HL-60 (cell line): Measurements from ENCODE around the gene MT1X.

Source experiments
- DNase-seq, 2 experiments: peaks; one replicate each; pipeline ENCODE4 v3.0.0-alpha.2; 2010 to 2020; ENCODE audit warnings: low read depth in 1 of 2, low spot score in 1 of 2
- H3K27ac ChIP-seq: fragments of 250-450 bp; sonication (Bioruptor Pico); replicated peaks from 2 replicates; pipeline ENCODE4 v1.5.1; 2020; ENCODE audit warnings: mild to moderate bottlenecking, moderate library complexity
- H3K27me3 ChIP-seq: fragments of 250-450 bp; sonication (Bioruptor Pico); 2 replicates; pipeline ENCODE4 v1.5.1; 2021; ENCODE audit warnings: mild to moderate bottlenecking, moderate library complexity; ENCODE audit not compliant: insufficient read depth, poor library complexity, severe bottlenecking
- H3K4me3 ChIP-seq: replicated peaks from 2 replicates; pipeline ENCODE4 v1.5.1; 2011; ENCODE audit warnings: mild to moderate bottlenecking, control low read depth, low read length; ENCODE audit not compliant: insufficient read depth
- GABPA ChIP-seq: IDR thresholded peaks from 2 replicates; pipeline ENCODE4 v1.6.1; 2012; ENCODE audit warnings: low read depth
- POLR2AphosphoS5 ChIP-seq: IDR thresholded peaks from 2 replicates; pipeline ENCODE4 v1.6.1; 2012; ENCODE audit warnings: low read depth
- SPI1 ChIP-seq: IDR thresholded peaks from 2 replicates; pipeline ENCODE4 v1.6.1; 2012; ENCODE audit warnings: low read depth, mild to moderate bottlenecking, borderline replicate concordance
- TF ChIP-seq, protein P1 (sequence below): IDR thresholded peaks from 2 replicates; pipeline ENCODE4 v1.6.1; 2012; ENCODE audit warnings: low read depth; ENCODE audit not compliant: insufficient replicate concordance
- TF ChIP-seq, protein P2 (sequence below): IDR thresholded peaks from one replicate; pipeline ENCODE4 v1.5.1; 2011; ENCODE audit warnings: low read length, control low read depth, inconsistent platforms; ENCODE audit not compliant: insufficient read depth

Gene MT1X

DNA sequence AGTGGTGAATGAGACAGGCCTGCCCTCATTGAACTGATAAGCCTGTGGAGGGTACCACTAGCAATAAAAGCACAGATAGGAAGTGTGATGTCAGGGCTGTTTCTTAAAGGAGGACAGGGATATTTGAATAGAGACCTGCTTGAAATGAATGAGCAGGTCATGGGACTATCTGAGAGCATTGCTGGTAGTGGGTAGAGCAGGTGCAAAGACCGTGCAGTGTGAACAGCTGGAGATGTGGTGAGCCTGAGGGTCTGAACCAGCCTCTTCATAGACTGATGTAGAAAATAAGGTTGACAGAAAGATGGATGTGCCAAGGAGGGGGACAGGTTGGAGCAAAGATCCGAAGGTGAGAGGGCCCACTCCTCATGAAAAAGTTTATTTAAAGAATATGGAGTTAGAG, 50.1 kb downstream of the MT1X start:
- Histone ChIP-seq H3K27ac (no peak overlapping the region), H3K4me3 (no peak overlapping the region), H3K27me3 (no peaks in the 10 kb centered on the region)
- TF ChIP-seq, protein P1, sequence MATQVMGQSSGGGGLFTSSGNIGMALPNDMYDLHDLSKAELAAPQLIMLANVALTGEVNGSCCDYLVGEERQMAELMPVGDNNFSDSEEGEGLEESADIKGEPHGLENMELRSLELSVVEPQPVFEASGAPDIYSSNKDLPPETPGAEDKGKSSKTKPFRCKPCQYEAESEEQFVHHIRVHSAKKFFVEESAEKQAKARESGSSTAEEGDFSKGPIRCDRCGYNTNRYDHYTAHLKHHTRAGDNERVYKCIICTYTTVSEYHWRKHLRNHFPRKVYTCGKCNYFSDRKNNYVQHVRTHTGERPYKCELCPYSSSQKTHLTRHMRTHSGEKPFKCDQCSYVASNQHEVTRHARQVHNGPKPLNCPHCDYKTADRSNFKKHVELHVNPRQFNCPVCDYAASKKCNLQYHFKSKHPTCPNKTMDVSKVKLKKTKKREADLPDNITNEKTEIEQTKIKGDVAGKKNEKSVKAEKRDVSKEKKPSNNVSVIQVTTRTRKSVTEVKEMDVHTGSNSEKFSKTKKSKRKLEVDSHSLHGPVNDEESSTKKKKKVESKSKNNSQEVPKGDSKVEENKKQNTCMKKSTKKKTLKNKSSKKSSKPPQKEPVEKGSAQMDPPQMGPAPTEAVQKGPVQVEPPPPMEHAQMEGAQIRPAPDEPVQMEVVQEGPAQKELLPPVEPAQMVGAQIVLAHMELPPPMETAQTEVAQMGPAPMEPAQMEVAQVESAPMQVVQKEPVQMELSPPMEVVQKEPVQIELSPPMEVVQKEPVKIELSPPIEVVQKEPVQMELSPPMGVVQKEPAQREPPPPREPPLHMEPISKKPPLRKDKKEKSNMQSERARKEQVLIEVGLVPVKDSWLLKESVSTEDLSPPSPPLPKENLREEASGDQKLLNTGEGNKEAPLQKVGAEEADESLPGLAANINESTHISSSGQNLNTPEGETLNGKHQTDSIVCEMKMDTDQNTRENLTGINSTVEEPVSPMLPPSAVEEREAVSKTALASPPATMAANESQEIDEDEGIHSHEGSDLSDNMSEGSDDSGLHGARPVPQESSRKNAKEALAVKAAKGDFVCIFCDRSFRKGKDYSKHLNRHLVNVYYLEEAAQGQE = no peak
- TF ChIP-seq, protein P2, sequence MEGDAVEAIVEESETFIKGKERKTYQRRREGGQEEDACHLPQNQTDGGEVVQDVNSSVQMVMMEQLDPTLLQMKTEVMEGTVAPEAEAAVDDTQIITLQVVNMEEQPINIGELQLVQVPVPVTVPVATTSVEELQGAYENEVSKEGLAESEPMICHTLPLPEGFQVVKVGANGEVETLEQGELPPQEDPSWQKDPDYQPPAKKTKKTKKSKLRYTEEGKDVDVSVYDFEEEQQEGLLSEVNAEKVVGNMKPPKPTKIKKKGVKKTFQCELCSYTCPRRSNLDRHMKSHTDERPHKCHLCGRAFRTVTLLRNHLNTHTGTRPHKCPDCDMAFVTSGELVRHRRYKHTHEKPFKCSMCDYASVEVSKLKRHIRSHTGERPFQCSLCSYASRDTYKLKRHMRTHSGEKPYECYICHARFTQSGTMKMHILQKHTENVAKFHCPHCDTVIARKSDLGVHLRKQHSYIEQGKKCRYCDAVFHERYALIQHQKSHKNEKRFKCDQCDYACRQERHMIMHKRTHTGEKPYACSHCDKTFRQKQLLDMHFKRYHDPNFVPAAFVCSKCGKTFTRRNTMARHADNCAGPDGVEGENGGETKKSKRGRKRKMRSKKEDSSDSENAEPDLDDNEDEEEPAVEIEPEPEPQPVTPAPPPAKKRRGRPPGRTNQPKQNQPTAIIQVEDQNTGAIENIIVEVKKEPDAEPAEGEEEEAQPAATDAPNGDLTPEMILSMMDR = no peak
- no peak for TF ChIP-seq SPI1
- no peak for TF ChIP-seq GABPA
- no peak for TF ChIP-seq POLR2AphosphoS5
- DNase-seq = no peak

GRCh38 chr16:56732832-56733231, 50.6 kb downstream of the MT1X start:
- DNase-seq = no peak
- no peak for TF ChIP-seq SPI1
- H3K27ac ChIP-seq = no peak overlapping the region
- H3K27me3 ChIP-seq = no peaks in the 10 kb centered on the region
- H3K4me3 ChIP-seq = no peak overlapping the region
